ENCODE results near the gene TCEAL9.
"Not testable (repeated sequence)": the region's sequence is repeated elsewhere in the genome, so short reads cannot be mapped to it uniquely, and the experiment has no call there.

TCEAL9 gene

GRCh38 chrX:103376118-103376978 is 20.0 kb downstream of the TCEAL9 start, which contains the start of gene BEX3:
Gene BEX3 (plus strand): TSS chrX:103376538. CDS start chrX:103377522, 984 bp downstream.
- peak; percentile 25 for DNase-seq

GRCh38 chrX:103376979-103377324 is 20.6 kb downstream of the TCEAL9 start:
- DNase-seq = no peak

- no peak for DNase-seq
These were observed 22.7 kb downstream of the TCEAL9 start for GRCh38 chrX:103378990-103379389.

GRCh38 chrX:103382877-103383276 is 26.6 kb downstream of the TCEAL9 start:
- DNase-seq = no peak

GRCh38 chrX:103384672-103385071 is 28.4 kb downstream of the TCEAL9 start:
- no peak for DNase-seq

- not testable (repeated sequence) for DNase-seq
These were observed 29.1 kb downstream of the TCEAL9 start for GRCh38 chrX:103385283-103385830.

- DNase-seq = no peak
These were observed 30.0 kb downstream of the TCEAL9 start for GRCh38 chrX:103386332-103386731.

- DNase-seq = no peak
These were observed 37.2 kb downstream of the TCEAL9 start for GRCh38 chrX:103393487-103393886.

GRCh38 chrX:103396186-103396585 is 39.9 kb downstream of the TCEAL9 start:
- no peak for DNase-seq

- DNase-seq = no peak
These were observed 40.4 kb downstream of the TCEAL9 start for GRCh38 chrX:103396660-103397059.

GRCh38 chrX:103397707-103398106 is 41.4 kb downstream of the TCEAL9 start:
- no peak for DNase-seq

- DNase-seq = no peak
These were observed 42.1 kb downstream of the TCEAL9 start for GRCh38 chrX:103398421-103398864.

GRCh38 chrX:103399744-103400143 is 43.4 kb downstream of the TCEAL9 start:
- DNase-seq = no peak

- no peak for DNase-seq
These were observed 44.6 kb downstream of the TCEAL9 start for GRCh38 chrX:103400931-103401330.

- peak; percentile 8 for DNase-seq
These were observed 48.1 kb downstream of the TCEAL9 start for GRCh38 chrX:103404231-103405008.

GRCh38 chrX:103405009-103405333 is 48.7 kb downstream of the TCEAL9 start:
- DNase-seq = no peak

- no peak for DNase-seq
These were observed 50.0 kb downstream of the TCEAL9 start for GRCh38 chrX:103406256-103406655.

GRCh38 chrX:103407776-103408175 is 51.5 kb downstream of the TCEAL9 start:
- DNase-seq = no peak

Data from NCI-H1417 treated with DMSO at 0.1 percent for 48 hours (cell line).